Activated naive CD4-positive, alpha-beta T cell treated with anti-CD3 and anti-CD28 coated beads, Interleukin-2, amount 50 U/mL, for 72 hours (primary cell): Measurements from ENCODE around the gene ILRUN. TPM values are rescaled to one million over a fixed set of nuclear protein-coding genes. Genes with fewer than 3 reads are reported as not detected.
"Not testable (repeated sequence)": the region's sequence is repeated elsewhere in the genome, so short reads cannot be mapped to it uniquely, and the experiment has no call there.

Experiments used
- ATAC-seq, 2 donors: fragments of 150-1000 bp; cut with Tn5 transposase; 2 replicates each; pipeline ENCODE4 v1.10.0; 2021; ENCODE audit warnings: mild to moderate bottlenecking in 2 of 2, moderate library complexity in 2 of 2
- DNase-seq, 2 donors: peaks; one replicate each; pipeline ENCODE4 v3.0.0; 2021 to 2022; ENCODE audit warnings: low spot score in 2 of 2
- H3K27ac Mint-ChIP-seq, 2 donors: one replicate each; pipeline ENCODE4 v1.8.0; 2022; ENCODE audit warnings: mild to moderate bottlenecking in 2 of 2, mixed read lengths in 2 of 2
- H3K36me3 Mint-ChIP-seq, 2 donors: one replicate each; pipeline ENCODE4 v1.8.0; 2022; ENCODE audit warnings: mixed read lengths in 2 of 2
- H3K9me3 Mint-ChIP-seq, 2 donors: one replicate each; pipeline ENCODE4 v1.8.0; 2022; ENCODE audit warnings: mixed read lengths in 2 of 2
- total RNA-seq, 2 donors: library from RNA; stranded (reverse); gene quantifications; one replicate each; pipeline ENCODE4 v1.2.3, GENCODE V29; 2022

Gene ILRUN
- total RNA-seq, 2 donors from 2014 or later = 53.3 to 64.1 TPM

- peak overlapping the region; percentile 76 to 96 for H3K27ac Mint-ChIP-seq
- peak in 1 of 2 donors; percentile 14 for DNase-seq
- H3K9me3 Mint-ChIP-seq = no peaks in the 10 kb centered on the region
- peaks cover 5 to 12% of the 10 kb centered on the region in 2 donors for H3K36me3 Mint-ChIP-seq
- peak in 1 of 2 donors; percentile 43 for ATAC-seq
Measured at GRCh38 chr6:34657307-34657978, 39.1 kb downstream of the ILRUN start.

GRCh38 chr6:34657037-34657306 is 39.6 kb downstream of the ILRUN start:
- Mint-ChIP-seq H3K9me3 (no peaks in the 10 kb centered on the region), H3K36me3 (peaks cover 5 to 12% of the 10 kb centered on the region in 2 donors), H3K27ac (peak overlapping the region; percentile 76 to 96)
- ATAC-seq (no peak), DNase-seq (no peak)

DNA sequence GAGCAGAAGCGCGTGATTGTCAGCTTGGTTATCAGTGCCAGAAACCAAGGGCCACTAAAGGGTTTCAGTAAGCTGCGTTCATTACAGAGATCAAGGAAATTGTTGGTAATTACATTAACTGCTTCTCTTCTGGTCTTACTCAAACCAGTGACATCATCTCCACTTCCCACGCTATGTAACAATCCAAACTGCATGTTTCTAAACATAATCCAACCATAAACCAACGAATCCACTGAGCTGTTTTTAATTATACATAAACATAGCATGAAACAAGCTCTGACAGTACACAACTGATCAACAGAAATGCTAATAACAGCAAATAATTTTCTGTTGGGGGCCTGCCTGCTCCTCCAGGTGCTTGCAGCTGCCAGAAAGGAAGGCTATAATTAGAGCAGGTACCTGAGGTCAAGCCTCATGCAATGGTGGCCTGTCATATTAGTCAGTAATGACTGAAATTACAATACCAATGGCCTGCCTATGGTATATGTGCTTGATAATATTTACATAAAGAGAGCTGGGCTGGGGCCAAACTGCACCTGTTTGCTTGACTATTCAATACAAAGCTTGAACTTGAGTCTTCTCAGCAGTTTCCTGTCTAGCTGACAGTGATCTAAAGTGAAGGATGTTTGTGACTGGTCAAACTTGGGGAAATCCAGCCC is 40.1 kb downstream of the ILRUN start:
- ATAC-seq = peak; percentile 77 to 96
- peak in 1 of 2 donors; percentile 27 for DNase-seq
- H3K9me3 Mint-ChIP-seq = no peaks in the 10 kb centered on the region
- peaks cover 5 to 12% of the 10 kb centered on the region in 2 donors for H3K36me3 Mint-ChIP-seq
- peak overlapping the region; percentile 76 to 96 for H3K27ac Mint-ChIP-seq

DNA sequence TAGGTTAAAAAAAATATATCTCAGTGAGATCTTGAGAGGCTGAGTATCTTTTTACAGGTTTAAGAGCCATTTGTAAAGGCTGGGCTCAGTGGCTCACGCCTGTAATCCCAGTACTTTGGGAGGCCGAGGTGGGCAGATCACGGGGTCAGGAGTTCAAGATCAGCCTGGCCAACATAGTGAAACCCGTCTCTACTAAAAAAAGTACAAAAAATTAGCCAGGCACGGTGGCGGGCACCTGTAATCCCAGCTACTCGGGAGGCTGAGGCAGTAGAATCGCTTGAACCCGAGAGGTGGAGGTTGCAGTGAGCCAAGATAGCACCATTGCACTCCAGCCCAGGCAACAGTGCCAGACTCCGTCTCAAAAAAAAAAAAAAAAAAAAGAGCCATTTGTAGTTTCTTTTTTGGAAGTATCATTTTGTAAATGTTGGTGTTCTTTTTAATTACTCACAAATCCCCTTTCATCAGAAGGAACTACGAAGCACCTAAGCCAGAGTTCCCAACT is 40.6 kb downstream of the ILRUN start:
- not testable (repeated sequence) for DNase-seq, H3K9me3 Mint-ChIP-seq
- peak in 1 of 2 donors; percentile 2 for ATAC-seq
- Mint-ChIP-seq H3K36me3 (peaks cover 5 to 12% of the 10 kb centered on the region in 2 donors), H3K27ac (peak overlapping the region; percentile 76 to 96)

DNA sequence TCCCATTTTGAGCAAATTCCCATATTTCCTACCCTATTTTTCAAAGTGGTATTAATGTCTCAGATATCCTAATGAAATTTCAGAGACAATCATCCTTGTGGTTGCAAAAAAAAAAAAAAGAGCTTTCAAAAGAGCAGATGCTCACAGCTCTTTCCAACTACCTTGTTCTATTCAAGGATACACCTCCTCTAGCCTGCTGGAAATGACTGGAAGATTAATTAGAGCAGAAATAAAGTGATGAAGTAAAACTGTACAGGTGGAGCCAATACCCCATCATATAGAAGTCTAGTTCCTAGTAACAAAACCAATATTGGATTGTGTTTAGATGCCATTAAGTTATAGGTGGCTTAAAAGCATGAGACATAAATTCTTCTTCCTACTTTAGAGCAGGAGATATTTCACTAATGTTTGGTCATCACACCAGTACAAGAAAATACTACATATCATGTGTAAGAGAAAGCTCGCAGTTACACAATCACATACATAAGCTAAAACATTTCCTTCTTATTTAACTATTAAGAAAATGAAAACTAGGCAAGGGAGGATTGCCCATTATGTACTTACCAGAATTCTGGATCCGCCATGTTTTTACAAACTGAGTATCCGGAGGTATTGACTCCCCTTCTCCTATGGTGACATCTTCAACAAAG is 42.4 kb downstream of the ILRUN start:
- no peak for DNase-seq
- Mint-ChIP-seq H3K36me3 (peaks cover 5 to 12% of the 10 kb centered on the region in 2 donors), H3K9me3 (no peaks in the 10 kb centered on the region), H3K27ac (no peak overlapping the region)
- no peak for ATAC-seq

DNA sequence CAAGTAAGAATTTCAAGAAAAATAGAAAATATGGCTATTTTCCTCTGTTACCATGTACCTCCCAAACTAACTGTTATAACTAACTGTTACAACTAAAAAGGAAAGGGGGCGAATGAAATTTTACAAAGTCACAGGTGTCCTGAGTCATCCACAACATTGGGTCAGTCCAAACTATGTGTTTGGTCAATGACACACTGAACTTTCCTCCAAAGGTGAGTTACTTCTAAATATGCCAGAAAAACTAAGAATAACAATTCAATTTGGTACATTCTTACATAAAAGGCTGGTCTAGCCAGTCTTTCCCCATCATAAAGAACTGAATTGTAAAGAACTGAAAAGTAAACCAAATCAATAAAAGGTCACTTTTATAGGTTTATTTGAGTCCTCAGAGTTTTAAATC is 44.3 kb downstream of the ILRUN start:
- H3K9me3 Mint-ChIP-seq = no peaks in the 10 kb centered on the region
- peaks cover 5 to 12% of the 10 kb centered on the region in 2 donors for H3K36me3 Mint-ChIP-seq
- ATAC-seq (no peak), DNase-seq (no peak)
- H3K27ac Mint-ChIP-seq = no peak overlapping the region

DNA sequence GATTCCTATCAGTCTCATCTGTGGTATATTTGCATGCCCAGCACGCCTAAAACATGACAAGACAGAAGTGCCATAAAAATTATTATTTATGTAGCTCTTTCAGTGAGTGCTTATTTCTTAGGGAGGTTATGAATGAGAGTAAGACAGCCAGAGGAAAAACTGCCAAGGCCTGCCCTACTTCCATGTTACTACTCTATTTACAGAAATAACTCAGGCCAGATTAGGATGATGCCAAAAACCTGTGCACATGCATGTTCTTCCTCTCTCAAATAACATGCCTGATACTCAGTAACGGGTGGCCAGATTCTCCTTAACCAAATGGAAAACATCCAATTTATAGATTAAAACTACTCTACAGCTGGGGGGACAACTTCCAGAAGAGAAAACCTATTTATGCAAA is 45.7 kb downstream of the ILRUN start:
- Mint-ChIP-seq H3K27ac (no peak overlapping the region), H3K36me3 (peaks cover 12 to 16% of the 10 kb centered on the region in 2 donors), H3K9me3 (no peaks in the 10 kb centered on the region)
- ATAC-seq (no peak), DNase-seq (no peak)

GRCh38 chr6:34650232-34650631 is 46.3 kb downstream of the ILRUN start:
- H3K36me3 Mint-ChIP-seq = peaks cover 14 to 16% of the 10 kb centered on the region in 2 donors
- not testable (repeated sequence) for DNase-seq, H3K9me3 Mint-ChIP-seq, H3K27ac Mint-ChIP-seq, ATAC-seq

DNA sequence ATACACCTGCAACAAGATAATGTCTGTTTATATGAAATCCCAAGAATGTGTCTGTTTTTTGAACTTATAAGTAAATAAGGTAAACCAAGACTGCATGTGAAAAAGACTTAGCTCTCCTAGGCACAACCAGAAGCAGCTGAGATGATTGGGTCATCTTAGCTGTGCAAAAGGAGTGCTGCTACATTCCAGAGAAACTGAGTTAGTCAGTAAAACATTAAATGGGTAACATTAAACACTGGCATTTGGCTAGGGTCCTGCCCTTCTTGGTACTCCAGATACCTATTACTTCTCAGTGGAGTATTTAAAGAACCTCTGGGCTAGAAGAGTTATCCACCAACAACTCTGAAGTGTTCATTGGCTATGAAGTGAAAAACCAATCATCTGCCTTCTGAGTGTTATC is 47.8 kb downstream of the ILRUN start:
- Mint-ChIP-seq H3K27ac (no peak overlapping the region), H3K36me3 (peaks cover 9 to 10% of the 10 kb centered on the region in 2 donors), H3K9me3 (no peaks in the 10 kb centered on the region)
- ATAC-seq (no peak), DNase-seq (no peak)

Other genes with a start within 250 kb of the ILRUN start
- under 1 TPM in 1 of 2 donors, not detected in 1; 0.97 TPM for gene PACSIN1, start 230.7 kb downstream of the ILRUN start, total RNA-seq
- under 1 TPM in 1 of 2 donors, not detected in 1; 0.80 TPM for gene SPDEF, start 140.4 kb downstream of the ILRUN start, total RNA-seq
- 100 to 1,000 TPM; 134 to 152 TPM for gene SNRPC, start 60.7 kb upstream of the ILRUN start, total RNA-seq
- 10 to 100 TPM; 11.1 to 15.0 TPM for gene BLTP3A, start 95.3 kb upstream of the ILRUN start, total RNA-seq
- gene TAF11, start 191.3 kb upstream of the ILRUN start, total RNA-seq = 10 to 100 TPM; 35.3 to 36.3 TPM
- gene ANKS1A, start 192.5 kb upstream of the ILRUN start, total RNA-seq = 1 to 10 TPM; 8.6 to 9.3 TPM